WTC11 (cell line): ENCODE results near the gene LPCAT4. TPM values are rescaled to one million over a fixed set of nuclear protein-coding genes. Genes with fewer than 3 reads are reported as not detected.
A peak's percentile ranks its signal among the peaks of the same experiment; 100 is the strongest.

Source experiments
- ATAC-seq: fragments of 200-7000 bp; cut with Tn5 transposase; 2 replicates; pipeline ENCODE4 v1.10.0; 2021; ENCODE audit warnings: mild to moderate bottlenecking, moderate library complexity
- CTCF ChIA-PET: fragments of 300-600 bp; sonication (Branson Sonifier 250); formaldehyde crosslinking; loops from one replicate; lab custom pipeline; 2021; ENCODE audit warnings: antibody characterized with exemption; lab: Charles Lee
- POLR2A ChIA-PET: fragments of 350-600 bp; sonication (Branson Sonifier 250); formaldehyde crosslinking; loops from one replicate; lab custom pipeline; 2021; ENCODE audit warnings: antibody characterized with exemption; lab: Charles Lee
- DNase-seq: peaks from one replicate; pipeline ENCODE4 v3.0.0; 2021; ENCODE audit warnings: low spot score
- H3K27ac Mint-ChIP-seq: 2 replicates; pipeline ENCODE4 v1.8.0; 2021; ENCODE audit warnings: mixed read lengths
- H3K27me3 Mint-ChIP-seq: 2 replicates; pipeline ENCODE4 v1.8.0; 2021; ENCODE audit warnings: low read depth, mild to moderate bottlenecking, moderate library complexity, mixed read lengths
- H3K36me3 Mint-ChIP-seq: 2 replicates; pipeline ENCODE4 v1.8.0; 2021; ENCODE audit warnings: mixed read lengths
- H3K4me1 Mint-ChIP-seq: 2 replicates; pipeline ENCODE4 v1.8.0; 2022; ENCODE audit warnings: mixed read lengths
- H3K4me3 Mint-ChIP-seq: 2 replicates; pipeline ENCODE4 v1.8.0; 2021; ENCODE audit warnings: mild to moderate bottlenecking, moderate library complexity, mixed read lengths
- H3K9me3 Mint-ChIP-seq: 2 replicates; pipeline ENCODE4 v1.8.0; 2021; ENCODE audit warnings: mixed read lengths
- CREB1 ChIP-seq: sonication (generic); formaldehyde crosslinking; IDR thresholded peaks from 2 replicates; pipeline ENCODE4 v1.8.0; 2023; ENCODE audit warnings: mild to moderate bottlenecking, missing genetic modification reagents
- ELF4 ChIP-seq: sonication (generic); formaldehyde crosslinking; IDR thresholded peaks from 2 replicates; pipeline ENCODE4 v1.8.1; 2022; ENCODE audit warnings: low read depth, mild to moderate bottlenecking, moderate library complexity, missing genetic modification reagents
- EMX1 ChIP-seq: fragments of 250-450 bp; sonication (Bioruptor Pico); IDR thresholded peaks from 2 replicates; pipeline ENCODE4 v1.8.0; 2021; ENCODE audit warnings: mild to moderate bottlenecking
- FOXJ3 ChIP-seq: sonication (generic); formaldehyde crosslinking; IDR thresholded peaks from 2 replicates; pipeline ENCODE4 v1.9.0; 2021; ENCODE audit warnings: missing genetic modification reagents, mild to moderate bottlenecking, borderline replicate concordance
- FOXP1 ChIP-seq: sonication (generic); formaldehyde crosslinking; IDR thresholded peaks from 2 replicates; pipeline ENCODE4 v1.8.0; 2022; ENCODE audit warnings: missing genetic modification reagents, mild to moderate bottlenecking, moderate library complexity, borderline replicate concordance
- GABPB1 ChIP-seq: sonication (generic); formaldehyde crosslinking; IDR thresholded peaks from 2 replicates; pipeline ENCODE4 v1.8.1; 2023; ENCODE audit warnings: mild to moderate bottlenecking, missing genetic modification reagents
- GRHL2 ChIP-seq: fragments of 250-450 bp; sonication (Bioruptor Pico); IDR thresholded peaks from 2 replicates; pipeline ENCODE4 v1.8.0; 2022; ENCODE audit warnings: mild to moderate bottlenecking, moderate library complexity; ENCODE audit not compliant: insufficient replicate concordance, severe bottlenecking
- JAZF1 ChIP-seq: fragments of 250-450 bp; sonication (Bioruptor Pico); IDR thresholded peaks from 2 replicates; pipeline ENCODE4 v1.9.0; 2021; ENCODE audit warnings: moderate library complexity, mild to moderate bottlenecking, inconsistent platforms
- NFATC4 ChIP-seq: fragments of 250-450 bp; sonication (Bioruptor Pico); IDR thresholded peaks from 2 replicates; pipeline ENCODE4 v1.9.0; 2021; ENCODE audit warnings: mild to moderate bottlenecking
- NFYB ChIP-seq: sonication (generic); formaldehyde crosslinking; conservative IDR thresholded peaks from 2 replicates; pipeline ENCODE4 v1.8.0; 2022; ENCODE audit warnings: low read depth, missing genetic modification reagents
- NR2C2 ChIP-seq: sonication (generic); formaldehyde crosslinking; IDR thresholded peaks from 2 replicates; pipeline ENCODE4 v1.8.0; 2022; ENCODE audit warnings: mild to moderate bottlenecking, missing genetic modification reagents
- OVOL2 ChIP-seq: fragments of 250-450 bp; sonication (Bioruptor Pico); IDR thresholded peaks from 2 replicates; pipeline ENCODE4 v1.9.0; 2021; ENCODE audit warnings: mild to moderate bottlenecking, borderline replicate concordance
- SOX15 ChIP-seq: fragments of 250-450 bp; sonication (Bioruptor Pico); IDR thresholded peaks from 2 replicates; pipeline ENCODE4 v1.9.0; 2021; ENCODE audit warnings: mild to moderate bottlenecking
- TEAD1 ChIP-seq: sonication (generic); formaldehyde crosslinking; IDR thresholded peaks from 2 replicates; pipeline ENCODE4 v1.8.0; 2022; ENCODE audit warnings: mild to moderate bottlenecking, missing genetic modification reagents
- TP53 ChIP-seq: sonication (generic); formaldehyde crosslinking; IDR thresholded peaks from 2 replicates; pipeline ENCODE4 v1.8.1; 2023; ENCODE audit warnings: mild to moderate bottlenecking, missing genetic modification reagents
- ZNF317 ChIP-seq: sonication (generic); formaldehyde crosslinking; IDR thresholded peaks from 2 replicates; pipeline ENCODE4 v1.8.1; 2023; ENCODE audit warnings: low read depth, mild to moderate bottlenecking, moderate library complexity, missing genetic modification reagents, borderline replicate concordance
- ZNF396 ChIP-seq: fragments of 250-450 bp; sonication (Bioruptor Pico); IDR thresholded peaks from 2 replicates; pipeline ENCODE4 v1.8.0; 2021; ENCODE audit warnings: mild to moderate bottlenecking, moderate library complexity, borderline replicate concordance
- ZNF423 ChIP-seq: fragments of 250-450 bp; sonication (Bioruptor Pico); IDR thresholded peaks from 2 replicates; pipeline ENCODE4 v2.1.2; 2022; ENCODE audit warnings: mild to moderate bottlenecking, moderate library complexity
- total RNA-seq: library from RNA; stranded (reverse); gene quantifications from 3 replicates; pipeline ENCODE4 v1.2.3, GENCODE V29; 2021
- TF ChIP-seq, protein P1 (sequence below): sonication (generic); formaldehyde crosslinking; IDR thresholded peaks from 2 replicates; pipeline ENCODE4 v1.8.0; 2022; ENCODE audit warnings: mild to moderate bottlenecking, missing genetic modification reagents
- TF ChIP-seq, protein P2 (sequence below): sonication (generic); formaldehyde crosslinking; IDR thresholded peaks from 2 replicates; pipeline ENCODE4 v1.8.1; 2023; ENCODE audit warnings: mild to moderate bottlenecking, moderate library complexity, missing genetic modification reagents
- TF ChIP-seq, protein P3 (sequence below): sonication (generic); formaldehyde crosslinking; IDR thresholded peaks from 2 replicates; pipeline ENCODE4 v1.8.1; 2022; ENCODE audit warnings: missing genetic modification reagents, borderline replicate concordance
- TF ChIP-seq, protein P4 (sequence below): sonication (generic); formaldehyde crosslinking; IDR thresholded peaks from 2 replicates; pipeline ENCODE4 v1.8.1; 2022; ENCODE audit warnings: mild to moderate bottlenecking, moderate library complexity, missing genetic modification reagents
- TF ChIP-seq, protein P5 (sequence below): sonication (generic); formaldehyde crosslinking; IDR thresholded peaks from 2 replicates; pipeline ENCODE4 v1.8.1; 2023; ENCODE audit warnings: mild to moderate bottlenecking, missing genetic modification reagents, moderate library complexity
- TF ChIP-seq, protein P6 (sequence below): fragments of 250-450 bp; sonication (Bioruptor Pico); IDR thresholded peaks from 2 replicates; pipeline ENCODE4 v1.9.0; 2021; ENCODE audit warnings: moderate library complexity, mild to moderate bottlenecking, inconsistent platforms, borderline replicate concordance

LPCAT4 gene
- total RNA-seq, 1 experiment from 2014 or later = 97.2 TPM

DNA sequence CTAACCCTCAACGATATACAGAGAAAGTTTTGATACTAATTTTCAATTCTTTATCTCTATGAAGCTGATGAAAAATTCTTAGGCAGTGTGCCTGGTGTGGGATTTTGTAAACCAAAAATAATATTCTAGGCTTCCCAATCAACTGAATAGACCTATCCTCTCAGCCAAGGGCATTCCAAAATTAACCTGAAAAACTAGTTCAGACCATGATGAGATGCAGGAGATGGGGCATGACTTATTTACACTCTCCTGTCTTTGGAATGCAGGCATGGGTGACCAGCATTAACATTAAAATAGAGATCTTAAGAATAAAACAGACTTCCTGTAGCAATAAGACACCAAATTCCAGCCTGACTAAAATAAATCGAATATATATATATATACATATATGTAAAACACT is 7.8 kb upstream of the LPCAT4 start:
- H3K27ac Mint-ChIP-seq = no peak overlapping the region
- no peak for ATAC-seq
- POLR2A ChIA-PET = no interaction called here
- H3K4me1 Mint-ChIP-seq = peaks cover 13% of the 10 kb centered on the region
- peaks cover 17% of the 10 kb centered on the region for H3K36me3 Mint-ChIP-seq
- H3K9me3 Mint-ChIP-seq = peaks cover 35% of the 10 kb centered on the region
- H3K4me3 Mint-ChIP-seq = no peak overlapping the region
- no peak for DNase-seq
- peaks cover 25% of the 10 kb centered on the region for H3K27me3 Mint-ChIP-seq
- TF ChIP-seq, protein P1, sequence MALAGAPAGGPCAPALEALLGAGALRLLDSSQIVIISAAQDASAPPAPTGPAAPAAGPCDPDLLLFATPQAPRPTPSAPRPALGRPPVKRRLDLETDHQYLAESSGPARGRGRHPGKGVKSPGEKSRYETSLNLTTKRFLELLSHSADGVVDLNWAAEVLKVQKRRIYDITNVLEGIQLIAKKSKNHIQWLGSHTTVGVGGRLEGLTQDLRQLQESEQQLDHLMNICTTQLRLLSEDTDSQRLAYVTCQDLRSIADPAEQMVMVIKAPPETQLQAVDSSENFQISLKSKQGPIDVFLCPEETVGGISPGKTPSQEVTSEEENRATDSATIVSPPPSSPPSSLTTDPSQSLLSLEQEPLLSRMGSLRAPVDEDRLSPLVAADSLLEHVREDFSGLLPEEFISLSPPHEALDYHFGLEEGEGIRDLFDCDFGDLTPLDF (CRISPR knock-in tag) = no peak
- TF ChIP-seq NFATC4 (CRISPR knock-in tag) (no peak), ZNF423 (CRISPR knock-in tag) (no peak), FOXP1 (CRISPR knock-in tag) (no peak), JAZF1 (CRISPR knock-in tag) (no peak), TP53 (no peak), OVOL2 (CRISPR knock-in tag) (no peak), ELF4 (CRISPR knock-in tag) (no peak), SOX15 (no peak), EMX1 (CRISPR knock-in tag) (no peak)
- TF ChIP-seq, protein P2, sequence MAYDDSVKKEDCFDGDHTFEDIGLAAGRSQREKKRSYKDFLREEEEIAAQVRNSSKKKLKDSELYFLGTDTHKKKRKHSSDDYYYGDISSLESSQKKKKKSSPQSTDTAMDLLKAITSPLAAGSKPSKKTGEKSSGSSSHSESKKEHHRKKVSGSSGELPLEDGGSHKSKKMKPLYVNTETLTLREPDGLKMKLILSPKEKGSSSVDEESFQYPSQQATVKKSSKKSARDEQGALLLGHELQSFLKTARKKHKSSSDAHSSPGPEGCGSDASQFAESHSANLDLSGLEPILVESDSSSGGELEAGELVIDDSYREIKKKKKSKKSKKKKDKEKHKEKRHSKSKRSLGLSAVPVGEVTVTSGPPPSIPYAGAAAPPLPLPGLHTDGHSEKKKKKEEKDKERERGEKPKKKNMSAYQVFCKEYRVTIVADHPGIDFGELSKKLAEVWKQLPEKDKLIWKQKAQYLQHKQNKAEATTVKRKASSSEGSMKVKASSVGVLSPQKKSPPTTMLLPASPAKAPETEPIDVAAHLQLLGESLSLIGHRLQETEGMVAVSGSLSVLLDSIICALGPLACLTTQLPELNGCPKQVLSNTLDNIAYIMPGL (CRISPR knock-in tag) = no peak
- CTCF ChIA-PET = no interaction called here

DNA sequence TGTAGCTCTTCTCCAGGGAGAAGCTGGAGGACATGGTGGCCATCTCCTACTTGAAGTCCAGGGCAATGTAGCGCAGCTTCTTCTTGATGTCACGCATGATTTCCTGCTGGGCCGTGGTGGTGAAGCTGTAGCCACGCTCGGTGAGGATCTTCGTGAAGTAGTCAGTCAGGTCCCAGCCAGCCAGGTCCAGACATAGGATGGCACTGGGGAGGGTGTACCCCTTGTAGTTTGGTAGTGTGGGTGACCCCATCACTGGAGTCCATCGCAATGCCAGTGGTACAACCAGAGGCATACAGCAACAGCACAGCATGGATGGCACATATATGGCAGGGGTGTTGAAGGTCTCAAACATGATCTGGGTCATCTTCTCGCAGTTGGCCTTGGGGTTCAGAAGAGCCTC is 7.0 kb upstream of the LPCAT4 start:
- no peak for TF ChIP-seq FOXJ3 (CRISPR knock-in tag)
- ChIA-PET POLR2A (no interaction called here), CTCF (no interaction called here)
- no peak for ATAC-seq
- no peak for DNase-seq
- Mint-ChIP-seq H3K27me3 (peaks cover 25% of the 10 kb centered on the region), H3K36me3 (peaks cover 17% of the 10 kb centered on the region), H3K4me3 (no peak overlapping the region), H3K9me3 (peaks cover 35% of the 10 kb centered on the region), H3K27ac (no peak overlapping the region), H3K4me1 (peaks cover 13% of the 10 kb centered on the region)

DNA sequence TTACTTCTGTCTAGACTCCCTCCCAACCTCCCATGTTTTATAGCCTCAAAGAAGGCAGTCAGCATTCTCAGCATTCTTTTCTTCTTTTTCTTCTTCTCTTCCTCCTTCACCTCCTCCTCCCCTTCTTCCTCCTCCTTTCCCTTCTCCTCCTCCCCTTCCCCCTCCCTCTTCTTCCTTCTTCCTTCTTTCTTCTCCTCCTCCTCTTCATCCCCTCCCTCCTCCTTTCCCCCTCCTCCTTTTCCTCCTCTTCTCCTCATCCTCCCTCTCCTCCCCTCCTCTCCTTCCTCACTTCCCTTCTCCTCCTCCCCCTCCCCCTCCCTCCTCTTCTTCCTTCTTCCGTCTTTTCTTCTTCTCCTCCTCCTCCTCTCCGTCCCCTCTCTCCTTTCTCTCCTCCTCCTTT is 3.6 kb upstream of the LPCAT4 start:
- ATAC-seq (no peak), DNase-seq (no peak)
- Mint-ChIP-seq H3K27me3 (no peaks in the 10 kb centered on the region; the same call in 1 of the 2 replicates), H3K4me3 (no peak overlapping the region), H3K9me3 (peaks cover 25% of the 10 kb centered on the region), H3K4me1 (peaks cover 16% of the 10 kb centered on the region), H3K27ac (no peak overlapping the region), H3K36me3 (peaks cover 13% of the 10 kb centered on the region)
- CTCF ChIA-PET = no interaction called here
- TF ChIP-seq ZNF396 (CRISPR knock-in tag) (no peak), GABPB1 (CRISPR knock-in tag) (no peak)
- TF ChIP-seq, protein P3, sequence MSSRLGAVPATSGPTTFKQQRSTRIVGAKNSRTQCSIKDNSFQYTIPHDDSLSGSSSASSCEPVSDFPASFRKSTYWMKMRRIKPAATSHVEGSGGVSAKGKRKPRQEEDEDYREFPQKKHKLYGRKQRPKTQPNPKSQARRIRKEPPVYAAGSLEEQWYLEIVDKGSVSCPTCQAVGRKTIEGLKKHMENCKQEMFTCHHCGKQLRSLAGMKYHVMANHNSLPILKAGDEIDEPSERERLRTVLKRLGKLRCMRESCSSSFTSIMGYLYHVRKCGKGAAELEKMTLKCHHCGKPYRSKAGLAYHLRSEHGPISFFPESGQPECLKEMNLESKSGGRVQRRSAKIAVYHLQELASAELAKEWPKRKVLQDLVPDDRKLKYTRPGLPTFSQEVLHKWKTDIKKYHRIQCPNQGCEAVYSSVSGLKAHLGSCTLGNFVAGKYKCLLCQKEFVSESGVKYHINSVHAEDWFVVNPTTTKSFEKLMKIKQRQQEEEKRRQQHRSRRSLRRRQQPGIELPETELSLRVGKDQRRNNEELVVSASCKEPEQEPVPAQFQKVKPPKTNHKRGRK (CRISPR knock-in tag) = 0 out of 2 replicates have a peak, but pooled peaks have one; percentile 76
- POLR2A ChIA-PET = no interaction called here

DNA sequence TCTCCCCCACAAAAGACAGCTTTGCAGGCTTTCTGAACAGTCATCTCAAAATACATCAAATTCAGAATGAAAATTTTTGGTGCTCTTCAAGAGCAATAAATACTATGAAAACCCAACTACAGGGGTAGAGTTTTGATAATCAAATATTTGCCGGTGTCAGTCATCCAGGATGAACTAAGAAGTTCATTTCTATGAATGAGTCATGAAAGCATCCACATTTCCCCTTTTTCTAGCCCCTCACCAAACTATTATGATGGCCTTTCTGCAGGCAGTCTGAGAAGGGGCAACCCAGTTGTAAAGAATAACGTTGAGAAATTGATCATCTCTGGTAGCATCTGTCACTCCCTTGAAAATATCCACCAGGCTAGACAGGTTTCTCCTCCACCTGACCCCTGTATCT is 3.1 kb upstream of the LPCAT4 start:
- CTCF ChIA-PET = no interaction called here
- Mint-ChIP-seq H3K36me3 (peaks cover 12% of the 10 kb centered on the region), H3K9me3 (peaks cover 23% of the 10 kb centered on the region), H3K4me3 (no peak overlapping the region), H3K27ac (no peak overlapping the region), H3K27me3 (no peaks in the 10 kb centered on the region; the same call in 1 of the 2 replicates), H3K4me1 (peaks cover 20% of the 10 kb centered on the region)
- ATAC-seq = no peak
- POLR2A ChIA-PET = no interaction called here
- no peak for DNase-seq
- TF ChIP-seq ZNF317 (CRISPR knock-in tag) = no peak
- TF ChIP-seq NFYB (CRISPR knock-in tag) = no peak
- TF ChIP-seq, protein P4, sequence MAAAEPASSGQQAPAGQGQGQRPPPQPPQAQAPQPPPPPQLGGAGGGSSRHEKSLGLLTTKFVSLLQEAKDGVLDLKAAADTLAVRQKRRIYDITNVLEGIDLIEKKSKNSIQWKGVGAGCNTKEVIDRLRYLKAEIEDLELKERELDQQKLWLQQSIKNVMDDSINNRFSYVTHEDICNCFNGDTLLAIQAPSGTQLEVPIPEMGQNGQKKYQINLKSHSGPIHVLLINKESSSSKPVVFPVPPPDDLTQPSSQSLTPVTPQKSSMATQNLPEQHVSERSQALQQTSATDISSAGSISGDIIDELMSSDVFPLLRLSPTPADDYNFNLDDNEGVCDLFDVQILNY (CRISPR knock-in tag) = no peak
- TF ChIP-seq GRHL2 (CRISPR knock-in tag) = no peak
- TF ChIP-seq, protein P5, sequence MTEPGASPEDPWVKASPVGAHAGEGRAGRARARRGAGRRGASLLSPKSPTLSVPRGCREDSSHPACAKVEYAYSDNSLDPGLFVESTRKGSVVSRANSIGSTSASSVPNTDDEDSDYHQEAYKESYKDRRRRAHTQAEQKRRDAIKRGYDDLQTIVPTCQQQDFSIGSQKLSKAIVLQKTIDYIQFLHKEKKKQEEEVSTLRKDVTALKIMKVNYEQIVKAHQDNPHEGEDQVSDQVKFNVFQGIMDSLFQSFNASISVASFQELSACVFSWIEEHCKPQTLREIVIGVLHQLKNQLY = no peak
- TF ChIP-seq, protein P6, sequence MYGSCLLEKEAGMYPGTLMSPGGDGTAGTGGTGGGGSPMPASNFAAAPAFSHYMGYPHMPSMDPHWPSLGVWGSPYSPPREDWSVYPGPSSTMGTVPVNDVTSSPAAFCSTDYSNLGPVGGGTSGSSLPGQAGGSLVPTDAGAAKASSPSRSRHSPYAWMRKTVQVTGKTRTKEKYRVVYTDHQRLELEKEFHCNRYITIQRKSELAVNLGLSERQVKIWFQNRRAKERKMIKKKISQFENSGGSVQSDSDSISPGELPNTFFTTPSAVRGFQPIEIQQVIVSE (CRISPR knock-in tag) = no peak
- no peak for TF ChIP-seq CREB1 (CRISPR knock-in tag)
- no peak for TF ChIP-seq TEAD1 (CRISPR knock-in tag)
- TF ChIP-seq NR2C2 (CRISPR knock-in tag) = no peak
